Activated naive CD4-positive, alpha-beta T cell treated with anti-CD3 and anti-CD28 coated beads for 36 hours (primary cell): Measurements from ENCODE around the gene DAD1. TPM values are rescaled to one million over a fixed set of nuclear protein-coding genes. Genes with fewer than 3 reads are reported as not detected.
"Not testable (repeated sequence)": the region's sequence is repeated elsewhere in the genome, so short reads cannot be mapped to it uniquely, and the experiment has no call there.

Experiments
- CTCF ChIA-PET: fragments of 350-600 bp; sonication (Branson Sonifier 250); formaldehyde crosslinking; loops from one replicate; lab custom pipeline; 2021; ENCODE audit warnings: antibody characterized with exemption; lab: Charles Lee
- DNase-seq: peaks from one replicate; pipeline ENCODE4 v3.0.0-alpha.2; 2020
- H3K27ac Mint-ChIP-seq: one replicate; pipeline ENCODE4 v1.8.0; 2021; ENCODE audit warnings: mild to moderate bottlenecking, mixed read lengths
- H3K27me3 Mint-ChIP-seq: one replicate; pipeline ENCODE4 v1.8.0; 2021; ENCODE audit warnings: low read depth, mixed read lengths
- H3K36me3 Mint-ChIP-seq: one replicate; pipeline ENCODE4 v1.8.0; 2021; ENCODE audit warnings: low read depth, mixed read lengths
- H3K4me1 Mint-ChIP-seq: one replicate; pipeline ENCODE4 v1.8.0; 2021; ENCODE audit warnings: low read depth, mixed read lengths
- H3K4me3 Mint-ChIP-seq: one replicate; pipeline ENCODE4 v1.8.0; 2021; ENCODE audit warnings: mild to moderate bottlenecking, moderate library complexity, mixed read lengths
- H3K9me3 Mint-ChIP-seq: one replicate; pipeline ENCODE4 v1.8.0; 2021; ENCODE audit warnings: mixed read lengths
- intact Hi-C: fragments of 100-400 bp; cut with micrococcal nuclease; formaldehyde crosslinking; loops from one replicate; pipeline ENCODE4 v1.15.1; 2023
- total RNA-seq, 2 experiments: library from RNA; stranded (reverse); gene quantifications; one replicate each; pipeline ENCODE4 v1.2.3, GENCODE V29; 2021

The DAD1 gene
- total RNA-seq, 2 experiments from 2014 or later, result 219 to 226 TPM

DNA sequence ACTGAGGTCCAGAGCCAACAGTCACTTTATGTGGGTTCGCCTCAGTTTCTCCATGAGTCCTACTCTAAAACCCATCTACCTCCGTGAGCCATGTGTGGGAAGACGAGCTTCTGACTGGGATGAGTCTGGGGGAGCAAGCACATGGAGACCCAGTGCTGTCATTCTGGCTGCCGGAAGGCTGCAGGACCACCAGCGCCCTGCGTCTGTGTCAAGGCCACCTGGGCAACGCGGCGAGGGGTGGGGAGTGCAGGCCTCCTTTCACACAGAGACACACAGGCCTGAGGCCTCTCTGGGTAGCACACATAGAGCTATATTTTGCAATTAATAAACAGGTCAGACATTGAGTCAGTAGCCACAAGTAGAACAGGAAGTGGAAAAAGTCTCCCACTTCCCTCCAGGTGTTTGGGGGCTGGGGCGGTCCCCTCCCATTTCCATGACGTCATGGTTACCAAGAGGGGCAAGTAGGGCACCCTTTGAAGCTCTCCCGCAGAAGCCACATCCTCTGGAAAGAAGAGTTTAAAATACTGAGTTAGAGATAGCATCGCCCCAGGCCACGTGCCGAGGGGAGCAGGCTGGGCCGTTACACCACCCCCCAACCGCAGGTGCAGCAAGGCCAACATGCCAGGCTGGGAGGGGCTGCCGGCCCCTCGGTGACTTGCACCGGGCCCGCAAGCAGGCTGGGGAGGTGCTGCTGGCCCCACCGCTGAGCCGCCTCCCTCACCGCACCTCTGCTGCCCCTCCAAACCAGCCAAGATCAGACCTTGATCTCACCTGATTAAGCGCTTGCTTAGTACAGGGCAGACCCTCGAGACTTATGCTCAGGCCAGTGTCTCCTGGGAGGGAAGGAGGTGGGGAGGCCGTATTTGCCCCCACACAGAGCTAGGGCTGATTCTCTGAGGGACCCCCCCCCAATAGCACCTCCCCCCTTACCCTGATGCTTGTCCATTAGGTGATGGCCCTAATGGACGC lies 32.7 kb downstream of the DAD1 start:
- DNase-seq, result peak; percentile 99
- H3K4me1 Mint-ChIP-seq, result peaks cover 86% of the 10 kb centered on the region
- no peaks in the 10 kb centered on the region for H3K9me3 Mint-ChIP-seq
- H3K4me3 Mint-ChIP-seq, result peak overlapping the region; percentile 74
- H3K27me3 Mint-ChIP-seq, result no peaks in the 10 kb centered on the region
- CTCF ChIA-PET, result interaction anchor here (0.6 to 3.5 kb wide), 51 partner anchors 8 to 915 kb away, joined by 3 to 123 read pairs (median 4); partner anchors contain the start of genes ABHD4, AJUBA, DAD1 and OXA1L
- peaks cover 33% of the 10 kb centered on the region for H3K36me3 Mint-ChIP-seq
- H3K27ac Mint-ChIP-seq, result peak overlapping the region; percentile 97
- intact Hi-C loops, result loop anchor here (1.0 to 10.0 kb wide), 23 partner anchors 28 to 1102 kb away; partner anchors contain the start of genes CDH24, CHD8, DAD1 and LRP10

DNA sequence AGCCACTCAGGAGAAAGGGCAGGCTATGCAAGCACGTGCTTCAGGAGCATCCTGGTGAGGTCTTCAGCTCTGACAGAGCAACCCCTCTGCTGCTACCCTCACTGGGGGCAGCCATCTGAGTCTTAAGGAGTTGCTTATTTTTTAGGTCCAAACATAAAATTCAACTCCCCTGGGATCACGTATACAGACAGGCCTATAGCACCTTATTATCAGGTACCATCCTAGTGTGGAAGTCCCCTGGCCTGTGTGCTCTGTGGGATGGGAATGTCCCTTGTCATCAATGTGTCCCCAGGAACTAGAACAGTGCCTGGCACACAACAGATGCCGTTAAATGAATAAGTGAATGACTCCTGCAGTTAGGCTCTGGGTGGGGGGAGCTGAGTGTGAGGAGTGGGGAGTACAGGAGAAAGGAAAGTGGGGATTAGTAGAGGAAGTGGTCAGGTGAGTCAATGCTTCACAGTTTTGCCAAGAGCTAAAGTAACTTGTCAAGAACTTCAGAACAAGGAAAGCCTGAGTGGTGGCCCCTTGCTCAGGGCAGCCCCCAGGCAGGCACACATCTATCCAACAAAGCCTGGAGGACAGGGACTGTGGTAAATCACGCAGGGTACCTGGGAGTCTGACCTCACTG lies 33.5 kb downstream of the DAD1 start:
- H3K4me1 Mint-ChIP-seq, result peaks cover 86% of the 10 kb centered on the region
- H3K27ac Mint-ChIP-seq, result peak overlapping the region; percentile 97
- H3K9me3 Mint-ChIP-seq, result no peaks in the 10 kb centered on the region
- CTCF ChIA-PET, result interaction anchor here (0.7 to 3.5 kb wide), 33 partner anchors 10 to 832 kb away, joined by 3 to 123 read pairs (median 5); partner anchors contain the start of genes ABHD4 and DAD1
- H3K27me3 Mint-ChIP-seq, result no peaks in the 10 kb centered on the region
- intact Hi-C loops, result loop anchor here (1.0 to 10.0 kb wide), 27 partner anchors 18 to 1101 kb away; partner anchors contain the start of genes CDH24, CHD8, DAD1 and LRP10
- DNase-seq, result peak; percentile 93
- peak overlapping the region; percentile 74 for H3K4me3 Mint-ChIP-seq
- peaks cover 41% of the 10 kb centered on the region for H3K36me3 Mint-ChIP-seq

- H3K9me3 Mint-ChIP-seq, result no peaks in the 10 kb centered on the region
- no peaks in the 10 kb centered on the region for H3K27me3 Mint-ChIP-seq
- intact Hi-C loops, result loop anchor here (1.0 to 10.0 kb wide), 12 partner anchors 17 to 1100 kb away; partner anchors contain the start of genes CDH24 and CHD8
- peaks cover 86% of the 10 kb centered on the region for H3K4me1 Mint-ChIP-seq
- peak overlapping the region; percentile 97 for H3K27ac Mint-ChIP-seq
- peaks cover 49% of the 10 kb centered on the region for H3K36me3 Mint-ChIP-seq
- H3K4me3 Mint-ChIP-seq, result peak overlapping the region; percentile 74
- CTCF ChIA-PET, result interaction anchor here (1.3 to 3.5 kb wide), 15 partner anchors 9 to 640 kb away, joined by 3 to 123 read pairs (median 18); partner anchors contain the start of gene DAD1
- DNase-seq, result peak; percentile 33
Observed at GRCh38 chr14:22554498-22555383, 34.3 kb downstream of the DAD1 start.

DNA sequence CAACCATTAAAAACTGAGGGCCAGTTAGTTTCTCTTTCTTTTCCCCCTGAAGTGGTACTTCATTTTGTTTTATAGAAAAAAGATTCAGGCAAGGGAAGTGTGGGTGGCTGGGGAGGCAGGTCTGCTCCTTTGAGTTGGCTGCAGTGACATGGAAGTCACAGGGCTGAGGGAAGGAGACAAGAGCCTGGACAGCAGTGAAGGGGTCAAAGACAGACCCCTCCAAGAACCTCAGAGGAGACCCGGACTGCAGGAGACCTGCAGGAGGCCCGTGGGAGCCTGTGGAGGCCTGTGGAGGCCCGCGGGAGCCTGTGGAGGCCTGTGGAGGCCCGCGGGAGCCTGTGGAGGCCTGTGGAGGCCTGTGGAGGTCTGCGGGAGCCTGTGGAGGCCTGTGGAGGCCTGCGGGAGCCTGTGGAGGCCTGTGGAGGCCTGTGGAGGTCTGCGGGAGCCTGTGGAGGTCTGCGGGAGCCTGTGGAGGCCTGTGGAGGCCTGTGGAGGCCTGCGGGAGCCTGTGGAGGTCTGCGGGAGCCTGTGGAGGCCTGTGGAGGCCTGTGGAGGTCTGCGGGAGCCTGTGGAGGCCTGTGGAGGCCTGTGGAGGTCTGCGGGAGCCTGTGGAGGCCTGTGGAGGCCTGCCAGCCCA lies 35.0 kb downstream of the DAD1 start:
- CTCF ChIA-PET, result interaction anchor here (3.3 to 8.0 kb wide), 4 partner anchors 15 to 99 kb away, joined by 19 to 123 read pairs (median 44); no protein-coding TSS in a partner anchor
- H3K4me3 Mint-ChIP-seq, result peak overlapping the region; percentile 36
- H3K4me1 Mint-ChIP-seq, result peaks cover 86% of the 10 kb centered on the region
- intact Hi-C loops, result loop anchor here (10.0 kb wide), 1 partner anchor 1099 kb away; the partner anchor contains the start of gene CHD8
- H3K9me3 Mint-ChIP-seq, H3K27me3 Mint-ChIP-seq: not testable (repeated sequence)
- H3K36me3 Mint-ChIP-seq, result peaks cover 55% of the 10 kb centered on the region
- H3K27ac Mint-ChIP-seq, result peak overlapping the region; percentile 98
- DNase-seq, result peak; percentile 29

GRCh38 chr14:22553445-22553844 lies 35.6 kb downstream of the DAD1 start:
- no peaks in the 10 kb centered on the region for H3K27me3 Mint-ChIP-seq
- DNase-seq, result no peak
- intact Hi-C loops, result loop anchor here (10.0 kb wide), 1 partner anchor 1099 kb away; the partner anchor contains the start of gene CHD8
- H3K9me3 Mint-ChIP-seq, result no peaks in the 10 kb centered on the region
- H3K4me3 Mint-ChIP-seq, result peak overlapping the region; percentile 36
- H3K4me1 Mint-ChIP-seq, result peaks cover 84% of the 10 kb centered on the region
- CTCF ChIA-PET, result interaction anchor here (0.9 to 8.0 kb wide), 5 partner anchors 14 to 639 kb away, joined by 3 to 67 read pairs (median 12); no protein-coding TSS in a partner anchor
- H3K36me3 Mint-ChIP-seq, result peaks cover 54% of the 10 kb centered on the region
- peak overlapping the region; percentile 98 for H3K27ac Mint-ChIP-seq

DNA sequence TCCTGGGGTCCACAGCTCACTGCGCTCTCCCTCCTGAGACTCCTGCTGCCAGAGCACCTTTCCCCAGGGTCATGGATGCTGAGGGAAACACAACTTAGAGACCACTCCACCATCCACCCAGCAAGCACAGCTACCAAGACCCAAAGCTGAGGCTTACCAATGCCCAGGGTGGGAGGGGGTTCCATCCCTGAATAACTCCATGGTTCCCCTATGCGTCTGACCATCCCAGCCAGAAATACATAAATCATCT lies 36.3 kb downstream of the DAD1 start:
- Mint-ChIP-seq H3K27ac (peak overlapping the region; percentile 98), H3K36me3 (peaks cover 61% of the 10 kb centered on the region), H3K27me3 (no peaks in the 10 kb centered on the region), H3K4me3 (peak overlapping the region; percentile 67), H3K9me3 (no peaks in the 10 kb centered on the region), H3K4me1 (peaks cover 85% of the 10 kb centered on the region)
- DNase-seq, result no peak
- intact Hi-C loops, result loop anchor here (10.0 kb wide), 1 partner anchor 1098 kb away; the partner anchor contains the start of gene CHD8
- CTCF ChIA-PET, result interaction anchor here (0.6 to 8.0 kb wide), 9 partner anchors 14 to 810 kb away, joined by 3 to 67 read pairs (median 9); no protein-coding TSS in a partner anchor

DNA sequence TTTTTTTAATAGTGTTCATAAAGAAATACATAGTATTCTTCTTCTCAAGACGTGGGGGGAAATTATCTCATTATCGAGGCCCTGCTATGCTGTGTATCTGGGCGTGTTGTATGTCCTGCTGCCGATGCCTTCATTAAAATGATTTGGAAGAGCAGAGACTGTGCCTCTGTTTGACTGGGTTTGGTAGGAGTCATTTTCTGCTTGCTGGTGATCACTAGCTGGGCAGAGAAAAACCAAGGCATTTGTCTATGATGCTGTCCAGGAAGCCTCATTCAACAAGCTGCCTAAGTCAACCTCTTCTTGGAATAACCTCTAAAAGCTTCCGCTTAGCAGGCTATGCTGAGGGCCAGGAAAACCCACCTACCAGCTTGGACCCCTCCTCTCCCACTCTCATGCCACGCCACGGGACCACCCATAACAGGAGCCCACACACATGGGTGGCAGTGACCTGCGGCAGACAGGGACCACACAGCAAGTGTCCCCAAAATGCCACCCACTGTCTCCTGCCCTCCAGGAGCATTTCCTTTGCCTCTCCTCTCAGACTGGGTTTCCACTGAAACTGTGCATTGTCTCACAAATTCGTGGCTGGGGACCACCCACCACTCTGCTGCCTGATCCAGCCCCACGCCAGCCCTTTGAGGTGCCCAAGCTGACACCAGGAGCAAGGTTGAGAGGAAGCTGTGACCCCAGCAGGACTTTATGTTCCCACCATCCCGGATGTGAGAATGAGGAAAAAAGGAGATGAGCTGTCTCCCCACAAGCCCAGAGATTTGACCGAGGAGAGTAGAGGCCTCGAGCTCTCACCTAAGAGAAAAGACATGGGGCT lies 36.8 kb downstream of the DAD1 start:
- intact Hi-C loops, result loop anchor here (10.0 kb wide), 1 partner anchor 1097 kb away; the partner anchor contains the start of gene CHD8
- Mint-ChIP-seq H3K27ac (peak overlapping the region; percentile 98), H3K27me3 (no peaks in the 10 kb centered on the region), H3K9me3 (no peaks in the 10 kb centered on the region), H3K4me3 (peak overlapping the region; percentile 67), H3K4me1 (peaks cover 85% of the 10 kb centered on the region), H3K36me3 (peaks cover 67% of the 10 kb centered on the region)
- DNase-seq, result peak; percentile 39
- CTCF ChIA-PET, result interaction anchor here (0.6 to 8.0 kb wide), 12 partner anchors 13 to 809 kb away, joined by 3 to 67 read pairs (median 8); no protein-coding TSS in a partner anchor

DNA sequence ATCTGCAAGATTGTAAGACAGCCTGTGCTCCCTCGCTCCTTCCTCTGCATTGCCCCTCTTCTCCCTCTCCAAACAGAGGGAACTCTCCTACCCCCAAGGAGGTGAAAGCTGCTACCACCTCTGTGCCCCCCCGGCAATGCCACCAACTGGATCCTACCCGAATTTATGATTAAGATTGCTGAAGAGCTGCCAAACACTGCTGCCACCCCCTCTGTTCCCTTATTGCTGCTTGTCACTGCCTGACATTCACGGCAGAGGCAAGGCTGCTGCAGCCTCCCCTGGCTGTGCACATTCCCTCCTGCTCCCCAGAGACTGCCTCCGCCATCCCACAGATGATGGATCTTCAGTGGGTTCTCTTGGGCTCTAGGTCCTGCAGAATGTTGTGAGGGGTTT lies 37.4 kb downstream of the DAD1 start:
- Mint-ChIP-seq H3K27me3 (no peaks in the 10 kb centered on the region), H3K27ac (peak overlapping the region; percentile 98), H3K36me3 (peaks cover 73% of the 10 kb centered on the region), H3K4me3 (peak overlapping the region; percentile 67), H3K4me1 (peaks cover 92% of the 10 kb centered on the region), H3K9me3 (no peaks in the 10 kb centered on the region)
- CTCF ChIA-PET, result interaction anchor here (1.4 to 8.0 kb wide), 8 partner anchors 12 to 43 kb away, joined by 3 to 67 read pairs (median 10); partner anchors contain the start of gene DAD1
- intact Hi-C loops, result loop anchor here (2.0 to 10.0 kb wide), 2 partner anchors 15 to 1097 kb away; partner anchors contain the start of gene CHD8
- DNase-seq, result peak; percentile 43

- H3K9me3 Mint-ChIP-seq, result no peaks in the 10 kb centered on the region
- peaks cover 92% of the 10 kb centered on the region for H3K4me1 Mint-ChIP-seq
- CTCF ChIA-PET, result interaction anchor here (0.7 to 8.0 kb wide), 20 partner anchors 10 to 698 kb away, joined by 3 to 67 read pairs (median 4); partner anchors contain the start of gene DAD1
- peaks cover 85% of the 10 kb centered on the region for H3K36me3 Mint-ChIP-seq
- H3K27ac Mint-ChIP-seq, result peak overlapping the region; percentile 98
- intact Hi-C loops, result loop anchor here (1.0 to 10.0 kb wide), 3 partner anchors 9 to 1095 kb away; partner anchors contain the start of gene CHD8
- H3K4me3 Mint-ChIP-seq, result peak overlapping the region; percentile 67
- H3K27me3 Mint-ChIP-seq, result no peaks in the 10 kb centered on the region
- DNase-seq, result peak; percentile 89
Observed at GRCh38 chr14:22549981-22550673, 38.9 kb downstream of the DAD1 start.
